ENCODE data around the gene CAV2.

CAV2 gene

DNA sequence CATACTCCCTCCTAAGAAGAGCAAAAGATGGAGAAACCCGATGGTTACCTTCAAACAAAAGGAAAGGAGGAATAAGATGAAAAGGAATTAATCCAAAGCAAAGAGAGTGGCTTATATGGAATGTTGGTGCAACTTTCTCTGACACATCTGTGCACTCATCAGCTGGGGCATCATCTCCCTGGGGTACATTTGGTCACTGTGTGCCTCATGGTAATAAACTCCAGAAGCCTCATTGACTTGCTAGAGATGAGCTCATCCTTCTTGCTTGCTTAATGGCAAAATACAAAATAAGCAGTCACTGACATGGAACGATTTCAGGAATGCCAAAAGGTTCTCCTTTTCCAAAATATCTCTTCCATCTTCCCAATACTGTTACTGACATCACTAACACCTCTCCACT, 47.8 kb downstream of the CAV2 start:
- no peak for TF ChIP-seq CTCF (conservative IDR thresholded peaks at IDR 0.05)
- TF ChIP-seq ZFX (IDR thresholded peaks at IDR 0.05): no peak
- H3K27ac ChIP-seq: no peak overlapping the region

GRCh38 chr7:116548506-116548905, 49.0 kb downstream of the CAV2 start:
- H3K27ac ChIP-seq: no peak overlapping the region

DNA sequence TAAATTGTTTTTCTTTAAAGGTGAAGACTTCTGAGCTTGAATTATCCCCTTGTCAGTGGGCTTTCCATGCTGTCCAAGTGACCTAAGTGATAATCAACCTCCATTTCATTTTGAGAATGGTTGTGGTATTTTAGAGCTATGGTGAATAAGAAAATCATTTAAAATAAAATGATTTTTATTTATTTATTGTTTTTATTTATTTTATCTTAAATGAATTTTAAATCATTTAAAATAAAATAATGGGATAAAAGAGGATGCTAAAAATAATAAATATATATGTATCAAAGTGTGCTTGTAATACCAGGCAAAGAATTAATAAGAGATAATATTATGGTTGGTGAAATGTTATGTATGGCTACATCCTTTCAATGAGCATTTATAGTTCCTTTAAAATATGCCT, 49.8 kb downstream of the CAV2 start:
- TF ChIP-seq ZFX (IDR thresholded peaks at IDR 0.05): no peak
- no peak for TF ChIP-seq CTCF (conservative IDR thresholded peaks at IDR 0.05)
- no peak overlapping the region for H3K27ac ChIP-seq

More at GRCh38 chr7:116548506-116548905, 49.0 kb downstream of the CAV2 start:
- TF ChIP-seq CTCF (conservative IDR thresholded peaks at IDR 0.05) (no peak), ZFX (IDR thresholded peaks at IDR 0.05) (no peak)

DNA sequence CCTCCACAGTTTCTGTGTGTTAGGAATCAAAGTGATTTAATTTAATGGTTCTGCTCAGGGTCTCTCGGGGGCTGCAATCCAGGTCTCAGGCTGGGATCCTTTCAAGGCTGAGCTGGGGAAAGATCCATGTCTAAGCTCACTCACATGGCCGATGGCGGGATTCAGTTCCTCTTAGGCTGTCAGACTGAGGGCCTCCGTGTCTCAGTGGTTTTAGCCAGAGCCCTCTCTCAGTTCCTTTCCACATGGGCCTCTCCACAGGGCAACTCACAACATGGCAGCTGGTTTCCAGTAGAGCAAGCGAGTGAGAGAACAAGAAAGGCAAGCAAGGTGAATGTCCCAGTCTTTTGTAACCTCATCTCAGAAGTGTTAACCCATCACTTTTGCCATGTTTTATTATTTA, 52.2 kb downstream of the CAV2 start:
- TF ChIP-seq CTCF (conservative IDR thresholded peaks at IDR 0.05) (no peak), ZFX (IDR thresholded peaks at IDR 0.05) (no peak)
- no peak overlapping the region for H3K27ac ChIP-seq

- H3K27ac ChIP-seq: no peak overlapping the region
- TF ChIP-seq CTCF (conservative IDR thresholded peaks at IDR 0.05) (no peak), ZFX (IDR thresholded peaks at IDR 0.05) (no peak)
Observed at GRCh38 chr7:116552602-116553001, 53.1 kb downstream of the CAV2 start.

DNA sequence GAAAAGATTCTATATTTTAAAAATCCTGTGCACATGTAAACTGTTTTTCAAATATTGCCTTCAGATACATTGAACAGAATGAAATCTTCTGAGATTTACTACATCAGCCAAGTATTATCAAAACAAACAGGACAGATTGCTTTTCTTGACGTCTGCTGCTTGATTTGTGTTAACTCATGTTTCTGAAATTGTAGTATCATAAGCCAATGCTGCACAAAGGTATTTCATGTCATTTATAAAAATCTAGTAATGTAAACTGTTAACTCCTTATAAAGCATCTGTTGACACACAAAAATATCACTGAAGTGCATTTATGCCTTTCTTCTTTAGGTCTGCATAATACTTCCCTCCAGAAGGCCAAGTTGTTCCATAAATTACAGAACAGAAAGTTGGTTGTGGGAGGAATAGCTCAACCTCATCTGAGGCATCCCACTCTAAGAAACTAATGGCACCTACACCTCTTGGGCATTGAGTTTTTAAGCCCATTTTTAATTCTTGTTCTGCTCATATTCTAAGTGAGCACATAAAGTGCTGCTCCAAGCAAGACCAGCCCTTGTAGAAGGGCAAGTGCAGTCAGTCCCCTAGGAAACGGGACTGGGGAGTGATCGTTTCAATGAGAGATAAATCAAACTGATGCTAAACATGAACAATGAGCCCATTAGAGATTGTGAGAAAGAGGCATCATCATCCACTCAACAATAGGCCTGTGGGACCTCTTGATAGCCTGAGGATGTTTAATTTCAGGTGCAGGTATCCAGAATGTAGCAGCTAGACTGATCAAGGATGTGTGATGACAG, 53.8 kb downstream of the CAV2 start:
- TF ChIP-seq ZFX (IDR thresholded peaks at IDR 0.05) (no peak), CTCF (conservative IDR thresholded peaks at IDR 0.05) (no peak)

DNA sequence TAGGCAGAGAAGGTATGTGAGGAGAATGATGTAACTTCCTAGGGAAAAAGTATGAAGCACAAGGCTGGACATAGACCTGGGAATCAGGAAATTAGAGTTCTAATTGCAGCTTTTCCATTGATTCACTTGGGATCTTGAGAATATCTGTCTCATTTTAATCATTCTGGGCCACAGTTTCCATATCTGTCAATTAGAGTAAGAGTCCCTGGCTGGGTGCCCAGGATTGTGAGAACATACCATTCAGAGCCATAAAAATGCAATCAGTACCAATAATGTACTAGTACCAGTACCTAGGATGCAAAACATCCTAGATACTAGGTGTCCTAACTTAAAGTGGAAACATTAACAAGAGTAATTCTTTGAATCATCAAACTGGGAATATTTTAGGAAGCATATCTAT, 54.9 kb downstream of the CAV2 start:
- no peak for TF ChIP-seq CTCF (conservative IDR thresholded peaks at IDR 0.05)
- TF ChIP-seq ZFX (IDR thresholded peaks at IDR 0.05): no peak
- H3K27ac ChIP-seq: no peak overlapping the region

More for the DNA sequence above, 53.8 kb downstream of the CAV2 start:
- no peak overlapping the region for H3K27ac ChIP-seq
